Left renal pelvis (tissue), 4 donors: ENCODE data around the gene FBXW7. TPM values are rescaled to one million over a fixed set of nuclear protein-coding genes. Genes with fewer than 3 reads are reported as not detected.
A peak's percentile ranks its signal among the peaks of the same experiment; 100 is the strongest.

Source experiments
- DNase-seq, 4 donors: peaks; one replicate each; pipeline ENCODE4 v3.0.0-alpha.2; 2013; ENCODE audit warnings: low read depth in 4 of 4, low spot score in 3 of 4
- polyA plus RNA-seq, 4 donors: library from polyadenylated mRNA; unstranded; fragments of 120-200 nt; gene quantifications; one replicate each; pipeline ENCODE4 v1.2.1, GENCODE V29; 2013; ENCODE audit not compliant: insufficient read length in 4 of 4

Gene FBXW7
- polyA plus RNA-seq, 4 donors, result 28.0 to 35.1 (median 32.0) TPM

GRCh38 chr4:152304220-152304619, 231.7 kb downstream of the FBXW7 start:
- DNase-seq, result no peak

GRCh38 chr4:152301381-152301780, 234.5 kb downstream of the FBXW7 start:
- no peak for DNase-seq

GRCh38 chr4:152299553-152299952, 236.3 kb downstream of the FBXW7 start:
- no peak for DNase-seq

GRCh38 chr4:152296386-152296785, 239.5 kb downstream of the FBXW7 start:
- no peak for DNase-seq

GRCh38 chr4:152294765-152295164, 241.1 kb downstream of the FBXW7 start:
- DNase-seq, result no peak

GRCh38 chr4:152294331-152294730, 241.6 kb downstream of the FBXW7 start:
- no peak for DNase-seq

GRCh38 chr4:152293527-152293926, 242.4 kb downstream of the FBXW7 start:
- no peak for DNase-seq

- DNase-seq, result no peak
Measured at GRCh38 chr4:152290366-152290921, 245.4 kb downstream of the FBXW7 start.

- no peak for DNase-seq
Measured at GRCh38 chr4:152289941-152290340, 246.0 kb downstream of the FBXW7 start.

- no peak for DNase-seq
Measured at GRCh38 chr4:152289541-152289940, 246.4 kb downstream of the FBXW7 start.

GRCh38 chr4:152283801-152284470, 252.0 kb downstream of the FBXW7 start:
- no peak for DNase-seq

GRCh38 chr4:152281822-152282221, 254.1 kb downstream of the FBXW7 start:
- no peak for DNase-seq

- DNase-seq, result no peak
Measured at GRCh38 chr4:152281211-152281610, 254.7 kb downstream of the FBXW7 start.

- no peak for DNase-seq
Measured at GRCh38 chr4:152279234-152279566, 256.7 kb downstream of the FBXW7 start.

- DNase-seq, result peak; percentile 29 to 70 (median 52)
Measured at GRCh38 chr4:152278505-152279233, 257.2 kb downstream of the FBXW7 start.

- DNase-seq, result no peak
Measured at GRCh38 chr4:152278172-152278504, 257.8 kb downstream of the FBXW7 start.

- DNase-seq, result no peak
Measured at GRCh38 chr4:152277333-152277732, 258.6 kb downstream of the FBXW7 start.

GRCh38 chr4:152273343-152273742, 262.5 kb downstream of the FBXW7 start:
- DNase-seq, result no peak
